SH-SY5Y (cell line): Measurements from ENCODE around the gene RHOB.

Source experiments
- GATA2 ChIP-seq: IDR thresholded peaks from 2 replicates; pipeline ENCODE4 v1.6.1; 2011; ENCODE audit warnings: mild to moderate bottlenecking, low read depth, low read length
- GATA3 ChIP-seq: IDR thresholded peaks from 2 replicates; pipeline ENCODE4 v1.6.1; 2011; ENCODE audit warnings: low read depth, mild to moderate bottlenecking, low read length, moderate library complexity

RHOB gene

DNA sequence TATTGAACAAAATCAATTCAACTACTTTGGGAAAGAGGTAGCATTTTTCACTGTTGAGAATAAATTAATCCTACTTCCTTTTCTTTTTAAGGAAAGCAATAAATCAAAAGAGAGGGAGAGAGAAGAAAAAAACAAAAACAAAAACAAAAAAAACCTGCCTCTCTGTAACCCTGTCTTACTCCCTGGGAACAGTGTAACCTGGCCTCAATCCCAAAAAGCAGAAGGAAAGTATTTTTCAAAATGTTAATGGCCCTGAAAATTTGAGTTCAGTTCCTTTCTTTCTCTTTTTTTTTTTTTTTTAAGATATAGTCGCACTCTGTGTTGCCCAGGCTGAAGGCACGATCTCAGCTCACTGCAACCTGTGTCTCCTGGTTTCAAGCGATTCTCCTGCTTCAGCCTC, 35.9 kb downstream of the RHOB start:
- no peak for TF ChIP-seq GATA2
- no peak for TF ChIP-seq GATA3

DNA sequence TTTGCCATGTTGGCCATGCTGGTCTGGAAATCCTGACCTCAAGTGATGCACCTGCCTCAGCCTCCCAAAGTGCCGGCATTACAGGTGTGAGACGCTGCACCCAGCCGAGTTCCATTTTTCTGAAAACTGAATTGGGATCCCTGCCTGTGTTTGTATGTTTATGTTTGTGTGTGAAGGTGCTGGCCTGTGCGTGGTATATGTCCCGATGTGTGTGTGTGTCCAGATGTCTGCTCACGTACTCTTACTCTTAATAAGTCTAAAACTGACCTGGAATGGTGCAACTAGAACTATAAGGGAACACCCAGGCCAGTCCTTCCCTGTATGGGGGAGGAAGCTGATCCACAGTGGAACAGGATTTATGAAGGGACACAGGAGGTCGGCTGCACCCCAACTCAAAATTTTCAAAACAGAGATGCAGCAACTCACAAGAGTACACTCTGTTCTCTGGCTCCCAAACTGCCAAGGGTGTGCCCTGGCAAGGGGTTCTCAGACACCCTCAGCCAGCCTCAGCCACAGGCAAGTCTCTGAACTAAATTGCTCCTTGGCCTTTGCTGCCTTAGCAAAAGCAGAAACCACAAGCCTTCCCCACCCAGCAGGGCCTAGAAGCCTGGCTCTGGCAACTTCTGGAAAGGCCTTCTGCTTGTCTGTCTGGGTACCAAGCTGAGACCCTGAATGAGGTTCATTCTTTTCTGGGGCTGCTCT, 36.5 kb downstream of the RHOB start:
- no peak for TF ChIP-seq GATA3
- no peak for TF ChIP-seq GATA2

DNA sequence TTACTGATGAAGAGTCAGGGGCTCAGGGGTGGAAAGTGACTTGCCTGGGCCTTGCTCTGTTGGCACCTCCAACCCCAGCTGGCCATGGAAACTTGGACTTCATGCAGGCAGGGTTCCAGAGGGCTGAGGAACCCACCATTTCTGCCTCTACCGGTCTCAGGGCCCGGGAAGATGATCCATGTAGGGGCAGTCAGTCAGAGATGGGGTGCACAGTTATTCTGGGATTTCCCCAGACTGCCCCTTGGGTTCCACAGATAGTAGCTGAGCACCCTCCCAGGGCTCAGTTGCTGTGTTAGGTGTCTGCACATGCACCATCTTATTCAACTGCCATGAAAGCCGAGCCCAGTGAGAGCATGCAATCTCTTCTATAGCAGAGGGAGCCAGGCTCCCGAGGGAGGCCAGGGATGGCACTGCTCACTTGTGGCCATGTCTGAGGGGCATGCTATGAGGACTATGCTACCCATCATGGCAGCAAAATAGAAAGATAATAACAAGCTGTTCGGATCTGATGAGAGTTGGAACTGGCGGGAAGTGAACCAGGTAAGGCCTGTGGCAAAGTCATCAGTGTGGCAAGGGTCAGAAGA, 37.3 kb downstream of the RHOB start:
- TF ChIP-seq GATA2 (no peak), GATA3 (no peak)

DNA sequence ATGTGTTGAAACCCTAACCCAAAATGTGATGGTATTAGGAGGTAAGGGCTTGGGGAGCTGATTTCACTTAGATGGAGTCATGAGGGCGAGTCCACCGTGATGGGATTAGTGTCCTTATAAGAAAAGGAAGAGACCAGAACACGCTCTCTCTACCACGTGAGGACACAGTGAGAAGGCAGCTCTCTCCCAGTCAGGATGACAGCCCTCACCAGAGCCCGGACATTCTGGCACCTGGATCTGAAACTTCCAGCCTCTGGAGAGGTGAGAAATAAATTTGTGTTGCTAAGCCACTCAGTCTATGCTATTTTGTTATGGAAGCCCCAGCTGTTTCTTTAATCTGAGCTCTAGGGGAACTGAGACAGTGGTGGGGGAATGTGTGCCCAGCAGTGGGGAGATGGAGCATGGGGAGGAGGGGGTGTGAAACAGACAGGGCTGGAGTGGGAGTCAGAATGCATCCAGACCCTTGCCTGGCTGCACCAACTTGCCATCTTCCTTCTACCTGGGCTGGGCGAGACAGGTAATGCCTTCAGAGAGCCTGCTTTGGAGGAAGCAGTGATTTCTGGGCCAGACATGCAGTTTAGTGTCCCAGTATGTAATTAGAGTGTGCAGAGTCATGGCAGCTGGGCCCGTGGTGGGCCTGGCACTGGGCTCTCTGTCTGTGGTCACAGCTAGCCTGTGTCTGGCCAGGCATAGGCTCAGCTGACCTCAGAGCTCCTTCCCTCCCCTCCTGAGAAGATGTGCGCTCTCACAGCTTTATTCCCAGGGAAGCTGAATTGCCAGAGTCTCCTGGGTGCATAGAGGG, 38.1 kb downstream of the RHOB start:
- TF ChIP-seq GATA2 = no peak

DNA sequence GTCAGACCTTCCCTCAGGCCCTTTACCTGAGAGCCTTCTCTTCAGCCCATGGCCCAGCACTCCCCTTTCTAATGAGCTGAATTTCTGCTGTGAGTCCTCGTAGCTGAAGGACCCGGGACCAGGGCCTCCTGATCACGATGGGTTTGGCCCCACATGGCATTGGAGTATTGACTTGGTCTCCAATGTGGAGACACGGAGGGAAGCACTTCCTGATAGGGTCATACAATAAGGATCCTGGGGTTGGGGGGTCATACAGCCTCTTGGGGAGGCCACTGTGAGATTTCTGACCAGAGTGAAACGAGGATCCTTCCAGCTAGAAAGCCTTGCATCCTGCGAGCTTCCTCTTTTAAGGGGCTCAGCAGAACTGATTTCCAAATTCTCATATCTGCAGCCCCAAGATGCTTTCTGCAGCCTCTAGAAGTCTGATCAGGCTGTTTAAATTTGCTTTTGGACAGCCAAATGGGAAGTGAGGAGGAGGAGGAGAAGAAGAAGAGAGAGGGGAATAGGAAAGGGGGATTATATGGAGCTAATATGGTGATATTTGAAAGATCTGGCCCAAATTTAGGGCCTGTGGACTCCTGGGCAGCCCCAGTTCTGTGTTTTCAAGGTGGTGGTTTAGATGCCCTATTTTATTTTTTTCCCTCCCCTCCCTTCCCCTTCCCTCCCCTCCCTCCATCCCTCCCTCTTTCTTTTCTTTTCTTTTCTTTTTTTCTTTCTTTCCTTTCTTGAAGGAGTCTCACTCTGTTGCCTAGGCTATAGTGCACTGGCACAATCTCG, 38.9 kb downstream of the RHOB start:
- TF ChIP-seq GATA3 (no peak), GATA2 (no peak)

DNA sequence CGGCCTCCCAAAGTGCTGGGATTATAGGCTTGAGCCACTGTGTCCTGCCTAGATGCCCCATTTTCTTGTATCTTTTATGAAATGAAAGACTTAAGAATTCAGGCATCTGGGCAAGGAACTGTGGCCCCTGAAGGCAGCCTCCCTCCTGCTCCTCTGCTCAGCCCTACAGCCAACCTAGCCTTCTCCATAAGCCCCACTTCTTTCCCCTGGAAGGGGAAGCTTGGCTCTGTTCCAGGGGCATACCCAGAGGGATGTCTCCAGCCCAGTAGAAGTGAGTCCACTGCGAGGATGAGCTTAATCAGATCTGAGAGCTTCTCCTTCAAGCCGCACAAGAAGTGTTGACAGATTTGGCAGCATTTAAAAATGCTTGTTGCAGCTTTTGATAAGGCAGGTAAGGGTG, 39.7 kb downstream of the RHOB start:
- TF ChIP-seq GATA2 (no peak), GATA3 (no peak)

DNA sequence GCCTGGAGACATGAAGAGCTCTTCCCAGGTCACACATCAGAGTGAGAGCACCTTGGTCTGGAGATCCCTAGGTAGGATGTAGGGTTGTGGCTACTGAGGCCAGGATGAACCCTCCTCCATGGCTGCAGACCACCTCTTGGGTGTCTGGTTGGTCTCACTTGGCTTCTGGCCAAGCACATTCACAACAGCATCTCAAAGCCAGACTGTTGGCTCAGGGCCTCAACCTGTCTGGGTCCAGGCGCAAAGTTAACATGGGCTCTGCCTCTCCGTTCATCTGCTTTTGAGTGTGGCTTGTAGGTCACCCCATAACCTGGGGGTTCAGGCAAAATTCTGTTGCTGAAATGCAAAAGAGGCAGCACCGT, 40.1 kb downstream of the RHOB start:
- TF ChIP-seq GATA3 (no peak), GATA2 (no peak)

DNA sequence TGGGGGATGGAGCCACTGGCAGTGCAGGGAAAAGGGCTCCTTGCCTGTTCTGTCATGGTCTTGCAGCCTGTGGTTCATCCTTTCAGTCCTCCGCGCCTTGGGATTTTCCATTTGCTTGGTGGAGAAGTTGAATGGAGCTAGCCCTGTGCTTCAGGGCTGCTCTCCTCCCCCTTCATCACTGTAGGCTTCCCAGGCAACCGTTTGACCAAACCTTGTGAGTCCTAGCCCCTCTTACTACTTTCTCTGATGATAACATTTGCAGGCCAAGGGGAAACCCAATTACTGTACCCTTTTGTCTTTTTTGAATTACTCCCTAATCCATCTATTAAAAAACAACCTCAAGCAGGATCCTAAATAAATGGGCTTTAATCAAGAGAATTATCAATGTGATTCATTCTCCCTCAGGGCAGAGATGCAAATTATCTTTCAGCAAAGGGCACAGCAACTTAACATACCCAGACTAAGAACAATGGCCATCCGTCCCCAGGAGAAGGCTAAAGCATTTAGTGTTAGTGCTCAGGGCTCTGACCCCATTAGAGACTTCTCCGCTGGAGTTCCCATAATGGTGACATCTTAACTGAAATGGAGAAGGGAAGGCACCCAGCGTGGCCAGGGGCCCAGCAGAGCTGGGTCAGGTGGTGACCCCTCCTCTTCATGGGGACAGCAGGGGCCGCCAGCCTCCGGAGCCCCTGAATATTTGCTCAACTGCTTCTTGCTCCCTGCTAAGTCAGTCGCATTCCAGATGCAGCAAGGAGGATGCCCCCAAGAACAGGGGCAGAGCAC, 40.7 kb downstream of the RHOB start:
- TF ChIP-seq GATA2 (peak; percentile 56; the same call in 1 of the 2 replicates), GATA3 (no peak)

DNA sequence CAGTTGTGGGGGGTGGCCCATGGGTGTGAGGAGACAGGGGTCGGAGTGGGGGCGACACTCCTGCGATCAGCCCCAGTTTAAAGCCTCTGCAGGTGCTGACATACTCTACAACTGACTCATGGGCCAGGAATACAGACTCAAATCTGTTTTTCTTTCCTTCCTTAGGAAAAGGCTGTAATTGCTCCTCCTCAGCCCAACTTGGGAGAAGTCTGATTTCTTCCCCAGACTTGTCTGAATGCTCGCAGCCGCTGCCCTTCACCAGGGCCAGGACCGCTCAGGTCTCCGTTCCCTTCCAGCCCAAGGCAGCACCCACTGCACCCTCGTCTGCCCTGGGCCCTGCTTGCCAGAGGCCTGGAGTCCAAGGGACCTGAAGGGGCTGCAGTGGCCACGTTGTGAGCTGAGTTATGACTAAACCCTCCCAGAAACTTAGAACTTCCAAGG, 41.3 kb downstream of the RHOB start:
- TF ChIP-seq GATA3 (no peak), GATA2 (no peak)

DNA sequence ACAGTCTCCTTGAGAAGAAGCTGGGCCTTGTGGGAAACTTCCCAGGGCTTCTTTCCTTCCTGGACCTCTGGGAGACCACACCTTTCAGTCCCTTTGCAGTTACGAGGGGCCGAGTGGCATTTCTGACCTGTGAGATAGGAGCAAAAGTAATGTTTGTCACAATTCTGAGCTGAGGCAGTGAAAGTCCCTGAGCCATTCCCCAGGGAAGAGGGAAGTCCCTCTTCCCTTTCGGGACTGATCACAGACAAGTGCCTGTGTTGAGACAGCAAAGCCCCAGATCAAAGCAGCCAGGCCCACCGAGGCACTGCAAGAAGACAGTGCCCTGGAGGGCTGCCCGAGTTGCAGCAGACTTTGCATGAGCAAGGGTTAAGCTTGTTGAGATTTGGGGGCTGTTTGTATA, 41.9 kb downstream of the RHOB start:
- TF ChIP-seq GATA2 (no peak), GATA3 (no peak)

DNA sequence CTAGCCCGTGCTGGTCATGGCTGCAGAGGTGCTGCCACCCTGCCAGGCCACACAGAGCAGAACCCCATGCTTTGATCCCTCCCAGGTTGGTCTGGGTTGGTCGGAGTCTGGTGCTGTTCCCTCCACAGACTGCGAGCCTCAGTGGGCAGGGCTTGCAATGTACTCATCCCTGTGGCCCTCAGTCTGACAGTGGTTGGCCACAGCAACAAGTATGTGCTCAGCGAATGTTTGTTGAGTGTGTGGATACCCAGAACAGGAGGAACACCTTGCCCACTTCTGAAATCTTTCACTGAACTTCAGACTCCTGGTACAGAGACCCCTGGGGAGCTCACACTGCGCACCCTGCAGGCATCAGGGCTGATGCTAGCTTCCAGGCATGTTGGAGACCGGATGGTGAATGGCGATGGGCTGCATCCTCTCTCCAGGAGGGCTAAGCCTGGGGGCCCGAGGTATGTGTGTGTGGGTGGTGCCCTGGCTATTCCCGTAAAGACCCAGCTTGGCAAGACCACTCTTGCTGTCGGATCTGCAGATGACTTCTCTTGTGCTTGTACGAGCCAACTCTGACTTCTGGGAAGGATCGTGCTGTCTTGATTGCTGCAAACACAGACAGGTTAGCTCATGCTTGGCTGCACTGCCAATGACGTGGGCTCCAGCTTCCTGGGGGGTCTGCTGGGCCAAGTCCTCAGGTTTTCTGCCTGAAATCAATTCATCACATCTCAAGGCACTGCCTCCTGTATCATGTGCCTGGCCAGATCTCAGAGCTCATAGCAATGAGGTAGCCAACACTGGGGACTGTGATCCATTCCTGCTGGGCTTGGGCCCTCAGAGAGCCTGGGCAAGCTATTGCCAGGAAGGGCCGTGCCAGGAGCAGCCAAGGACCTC, 43.7 kb downstream of the RHOB start:
- TF ChIP-seq GATA2 = peak; percentile 26; the same call in 1 of the 2 replicates
- TF ChIP-seq GATA3 = no peak

DNA sequence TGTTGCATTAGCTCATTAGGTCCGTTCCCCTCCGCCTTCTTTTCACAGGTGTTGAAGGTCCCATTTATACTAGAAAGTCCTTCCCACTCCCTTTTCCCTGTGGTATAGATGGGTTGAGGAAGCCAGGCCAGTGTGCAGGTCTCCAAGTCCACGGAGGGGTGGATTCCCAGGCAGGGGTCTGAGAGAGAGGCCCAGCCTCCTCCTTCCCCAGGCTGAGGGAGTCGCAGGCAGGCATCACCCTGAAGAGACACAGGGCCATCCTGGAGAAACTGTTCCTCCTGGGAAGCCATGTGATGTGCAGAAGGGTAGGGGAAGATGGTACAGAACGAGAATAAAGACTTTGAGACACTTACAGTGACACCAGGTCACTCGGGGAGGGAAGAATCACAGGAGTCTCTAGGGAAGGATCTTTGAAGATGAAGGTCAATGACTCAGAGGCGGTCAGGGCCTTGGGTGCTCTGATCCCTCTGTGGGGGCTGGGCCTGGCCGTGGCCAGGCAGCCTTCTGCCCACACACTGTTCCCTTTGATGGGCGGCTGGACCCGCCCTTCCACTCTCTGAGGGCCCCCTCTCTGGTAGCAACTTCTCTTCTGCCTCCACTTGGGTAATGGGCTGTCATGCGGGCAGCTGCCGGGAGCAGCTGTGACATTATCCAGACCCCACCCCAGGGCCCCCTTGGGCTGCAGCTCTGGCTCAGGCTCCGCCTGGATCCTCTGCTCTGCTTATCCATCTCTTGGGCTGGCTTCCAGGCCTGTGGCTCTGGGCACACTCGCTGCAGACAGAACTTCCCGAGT, 45.1 kb downstream of the RHOB start:
- no peak for TF ChIP-seq GATA3
- TF ChIP-seq GATA2 = peak; percentile 81

DNA sequence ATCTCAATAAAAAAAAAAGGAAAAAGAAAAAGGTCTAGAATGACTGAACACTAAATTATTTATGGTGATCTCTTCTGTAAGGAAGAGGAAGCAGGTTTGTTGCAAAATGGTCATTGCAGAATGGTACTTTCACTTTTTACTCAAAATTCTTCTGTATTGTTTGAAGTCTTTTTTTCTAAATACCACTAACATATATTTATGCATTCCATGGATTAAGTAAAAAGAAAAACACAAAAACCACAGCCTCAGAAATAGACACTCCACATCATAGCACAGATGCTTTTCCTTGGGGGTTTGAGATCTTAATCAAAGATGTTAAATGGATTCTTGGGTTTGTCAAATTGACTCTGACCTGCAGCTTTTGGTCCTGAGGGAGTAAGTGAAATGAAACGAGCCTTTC, 47.4 kb downstream of the RHOB start:
- peak; percentile 41; the same call in 1 of the 2 replicates for TF ChIP-seq GATA2
- no peak; the same call in 1 of the 2 replicates for TF ChIP-seq GATA3
